A549 treated with Mapracorat at 1 μM for 4 hours (cell line): ENCODE results near the gene ZDHHC13. TPM values are rescaled to one million over a fixed set of nuclear protein-coding genes. Genes with fewer than 3 reads are reported as not detected.

ENCODE experiments used
- total RNA-seq: library from RNA; stranded (reverse); fragments of 200-300 nt; extraction: Qiagen RNA extraction; gene quantifications from 5 replicates; pipeline ENCODE4 v1.2.3, GENCODE V29; 2022

The ZDHHC13 gene
- 14.0 to 17.3 TPM (median 16.7 TPM) in 5 replicates for total RNA-seq

GRCh38 chr11:19116971-19117759 lies at the start of gene ZDHHC13:
Gene ZDHHC13 (plus strand): TSS chr11:19117168. CDS start chr11:19117250, 82 bp downstream.

GRCh38 chr11:19201737-19202605 lies 85.0 kb downstream of the ZDHHC13 start, which contains the start of gene CSRP3:
Gene CSRP3 (minus strand): TSS chr11:19201983. CDS start chr11:19192448, 9,535 bp downstream.

Other genes with a start within 250 kb of the ZDHHC13 start
- not detected in 5 replicates for gene MRGPRX1, start 177.8 kb upstream of the ZDHHC13 start, total RNA-seq
- gene MRGPRX2, start 56.5 kb upstream of the ZDHHC13 start, total RNA-seq = not detected in 5 replicates
- gene CSRP3, start 84.8 kb downstream of the ZDHHC13 start, total RNA-seq = not detected in 5 replicates
- gene E2F8, start 123.8 kb downstream of the ZDHHC13 start, total RNA-seq = 5.5 to 7.4 TPM (median 6.3 TPM) in 5 replicates